ENCODE measurements around the gene ENTHD1. TPM values are rescaled to one million over a fixed set of nuclear protein-coding genes. Genes with fewer than 3 reads are reported as not detected.
"Not testable (repeated sequence)": the region's sequence is repeated elsewhere in the genome, so short reads cannot be mapped to it uniquely, and the experiment has no call there.

Gene ENTHD1
- total RNA-seq, 1 donor = not detected

DNA sequence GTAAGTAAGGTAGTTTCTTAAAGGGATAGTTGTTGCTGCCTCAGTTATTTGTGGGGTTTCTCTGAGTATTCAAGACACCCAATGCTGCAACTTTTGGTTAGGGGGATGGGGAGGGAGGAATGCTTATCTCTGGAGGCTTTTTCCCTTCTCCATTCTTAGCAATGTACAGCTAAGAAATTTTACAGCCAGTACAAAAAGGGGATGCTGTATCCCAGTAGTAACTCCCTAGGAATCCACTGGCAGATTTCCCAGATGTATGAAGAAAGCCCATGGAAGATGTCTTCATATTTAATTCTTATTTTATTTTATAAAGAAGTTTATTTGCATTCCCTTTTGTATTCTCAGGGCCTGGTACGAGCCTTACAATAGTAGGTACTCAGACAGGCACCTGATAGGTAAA, 154.8 kb downstream of the ENTHD1 start:
- TF ChIP-seq, protein P1, sequence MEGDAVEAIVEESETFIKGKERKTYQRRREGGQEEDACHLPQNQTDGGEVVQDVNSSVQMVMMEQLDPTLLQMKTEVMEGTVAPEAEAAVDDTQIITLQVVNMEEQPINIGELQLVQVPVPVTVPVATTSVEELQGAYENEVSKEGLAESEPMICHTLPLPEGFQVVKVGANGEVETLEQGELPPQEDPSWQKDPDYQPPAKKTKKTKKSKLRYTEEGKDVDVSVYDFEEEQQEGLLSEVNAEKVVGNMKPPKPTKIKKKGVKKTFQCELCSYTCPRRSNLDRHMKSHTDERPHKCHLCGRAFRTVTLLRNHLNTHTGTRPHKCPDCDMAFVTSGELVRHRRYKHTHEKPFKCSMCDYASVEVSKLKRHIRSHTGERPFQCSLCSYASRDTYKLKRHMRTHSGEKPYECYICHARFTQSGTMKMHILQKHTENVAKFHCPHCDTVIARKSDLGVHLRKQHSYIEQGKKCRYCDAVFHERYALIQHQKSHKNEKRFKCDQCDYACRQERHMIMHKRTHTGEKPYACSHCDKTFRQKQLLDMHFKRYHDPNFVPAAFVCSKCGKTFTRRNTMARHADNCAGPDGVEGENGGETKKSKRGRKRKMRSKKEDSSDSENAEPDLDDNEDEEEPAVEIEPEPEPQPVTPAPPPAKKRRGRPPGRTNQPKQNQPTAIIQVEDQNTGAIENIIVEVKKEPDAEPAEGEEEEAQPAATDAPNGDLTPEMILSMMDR (IDR thresholded peaks at IDR 0.05; ENCODE audit: insufficient read depth, low read length) = no peak
- DNase-seq (ENCODE audit: low read depth) = peak; percentile 63
- H3K4me3 ChIP-seq (ENCODE audit: low read depth, low read length) = no peak overlapping the region

DNA sequence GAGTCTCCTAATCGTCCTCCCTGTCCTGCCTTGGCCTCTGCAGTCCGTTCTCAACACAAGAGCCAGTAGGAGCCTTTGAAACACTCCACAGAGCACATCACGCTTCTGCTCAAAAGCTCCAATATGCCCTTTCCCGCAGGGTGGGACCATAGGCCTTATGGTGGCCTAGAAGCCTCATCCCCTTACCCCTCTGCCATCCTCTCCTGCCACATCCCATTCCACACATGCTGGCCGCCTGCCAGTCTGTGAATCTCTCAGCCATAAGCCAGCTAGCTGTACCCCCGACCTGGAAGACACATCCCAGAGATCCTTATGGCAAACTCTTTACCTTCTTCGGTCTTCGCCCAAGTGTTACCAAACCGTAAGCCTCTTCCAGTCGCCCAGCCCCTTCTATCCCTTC, 157.8 kb downstream of the ENTHD1 start:
- DNase-seq (ENCODE audit: low read depth) = no peak
- TF ChIP-seq, protein P1 (IDR thresholded peaks at IDR 0.05; ENCODE audit: insufficient read depth, low read length) = no peak
- no peak overlapping the region for H3K4me3 ChIP-seq (ENCODE audit: low read depth, low read length)

DNA sequence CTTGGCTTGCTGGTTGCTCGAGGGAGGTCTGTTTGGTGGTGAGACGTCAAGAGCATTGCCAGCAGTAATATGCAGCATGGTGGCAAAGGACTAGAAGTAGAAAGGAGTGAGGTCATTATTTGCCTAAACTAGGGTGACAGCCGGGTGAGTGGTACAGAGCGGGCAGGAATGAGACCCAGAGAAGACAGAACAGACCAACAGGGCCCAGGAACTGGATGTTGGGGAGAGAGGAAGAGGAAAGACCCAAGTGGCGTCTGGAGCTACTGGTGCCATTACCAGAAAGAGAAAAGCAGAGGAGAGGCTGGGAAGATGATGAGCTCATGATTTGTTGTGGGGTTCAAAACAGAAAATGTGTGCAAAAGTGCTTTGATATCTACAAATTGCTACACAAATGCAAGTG, 158.7 kb downstream of the ENTHD1 start:
- TF ChIP-seq, protein P1 (IDR thresholded peaks at IDR 0.05; ENCODE audit: insufficient read depth, low read length) = no peak
- no peak overlapping the region for H3K4me3 ChIP-seq (ENCODE audit: low read depth, low read length)
- no peak for DNase-seq (ENCODE audit: low read depth)

DNA sequence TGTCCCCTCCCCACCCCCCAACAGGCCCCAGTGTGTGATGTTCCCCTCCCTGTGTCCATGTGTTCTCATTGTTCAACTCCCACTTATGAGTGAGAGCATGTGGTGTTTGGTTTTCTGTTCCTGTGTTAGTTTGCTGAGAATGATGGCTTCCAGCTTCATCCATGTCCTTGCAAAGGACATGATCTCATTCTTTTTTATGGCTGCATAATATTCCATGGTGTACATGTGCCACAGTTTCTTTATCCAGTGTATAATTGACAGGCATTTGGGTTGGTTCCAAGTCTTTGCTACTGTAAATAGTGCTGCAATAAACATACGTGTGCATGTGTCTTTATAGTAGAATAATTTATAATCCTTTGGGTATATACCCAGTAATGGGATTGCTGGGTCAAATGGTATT, 159.5 kb downstream of the ENTHD1 start:
- not testable (repeated sequence) for DNase-seq (ENCODE audit: low read depth); H3K4me3 ChIP-seq (ENCODE audit: low read depth, low read length)

DNA sequence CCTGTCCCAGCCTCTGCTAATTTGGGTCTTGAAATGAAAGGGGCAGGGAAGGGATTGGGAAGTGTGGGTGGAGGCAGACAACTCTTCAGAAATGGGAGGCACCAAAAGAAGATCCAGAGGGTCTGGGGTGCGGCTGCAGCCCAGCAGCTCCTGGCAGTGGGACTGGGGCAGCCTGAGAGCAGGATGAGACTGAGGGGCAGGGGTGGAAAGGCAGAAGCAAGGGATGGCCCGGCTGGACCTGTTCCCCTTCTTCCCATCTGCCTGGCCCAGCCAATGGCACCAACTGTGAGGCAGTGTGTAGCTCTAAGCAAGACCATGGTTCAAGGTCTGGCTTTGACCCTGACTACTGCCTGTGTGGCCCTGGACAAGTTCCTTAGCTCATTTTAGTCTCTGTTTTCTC, 160.4 kb downstream of the ENTHD1 start:
- DNase-seq (ENCODE audit: low read depth) = no peak
- TF ChIP-seq, protein P1 (IDR thresholded peaks at IDR 0.05; ENCODE audit: insufficient read depth, low read length) = no peak
- H3K4me3 ChIP-seq (ENCODE audit: low read depth, low read length) = no peak overlapping the region

DNA sequence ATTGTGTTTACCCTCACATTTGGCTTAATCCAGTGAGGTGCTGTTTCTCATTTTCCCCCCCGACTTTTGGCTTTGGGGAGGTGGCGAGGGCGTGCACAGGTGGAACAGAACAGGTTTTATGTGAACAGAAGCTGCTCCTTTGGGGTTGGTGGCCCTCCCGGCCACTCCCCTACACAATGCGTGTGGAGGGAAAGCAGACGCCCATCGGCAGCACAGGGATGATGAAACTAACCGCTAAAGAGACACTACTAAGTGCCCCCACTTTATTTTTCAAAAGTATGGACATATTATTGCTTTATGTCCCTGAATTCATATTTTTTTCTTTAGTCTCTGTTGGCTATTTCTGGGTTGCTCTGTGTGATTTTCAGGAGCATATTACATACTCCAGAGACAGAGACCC, 160.9 kb downstream of the ENTHD1 start:
- DNase-seq (ENCODE audit: low read depth) = no peak
- TF ChIP-seq, protein P1 (IDR thresholded peaks at IDR 0.05; ENCODE audit: insufficient read depth, low read length) = no peak
- no peak overlapping the region for H3K4me3 ChIP-seq (ENCODE audit: low read depth, low read length)

DNA sequence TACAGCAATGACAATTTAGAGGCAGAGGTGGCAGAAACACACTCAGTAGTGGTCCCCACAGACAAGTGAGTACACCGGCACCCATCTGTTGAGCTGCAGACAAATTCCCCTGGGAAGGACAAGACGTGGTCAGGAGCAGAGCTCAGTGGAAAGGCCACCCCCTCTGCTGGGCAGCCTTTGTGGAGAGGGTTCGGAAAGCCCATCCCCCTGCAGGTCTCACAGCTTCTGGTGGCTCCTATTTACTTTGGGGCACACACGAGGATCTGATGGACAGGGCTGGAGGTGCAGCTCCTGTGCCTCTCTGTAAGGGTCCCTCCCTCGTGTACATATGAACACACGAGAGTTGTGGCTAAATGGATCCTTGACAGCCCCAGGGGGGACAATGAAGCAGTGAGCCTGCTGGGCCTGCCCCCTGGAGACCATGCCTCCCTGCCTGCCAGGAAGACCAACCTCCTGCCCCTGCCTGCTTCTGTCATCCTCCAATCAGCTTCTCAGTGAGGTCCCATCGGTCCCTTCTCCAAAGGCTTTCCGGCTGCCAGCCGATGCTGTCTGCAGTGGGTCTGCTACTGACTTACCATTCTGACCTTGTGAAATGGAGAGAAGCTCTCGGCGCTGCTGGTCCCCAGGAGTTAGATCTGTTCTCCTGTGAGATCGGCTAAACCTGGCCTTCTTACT, 161.5 kb downstream of the ENTHD1 start:
- no peak for DNase-seq (ENCODE audit: low read depth)
- no peak overlapping the region for H3K4me3 ChIP-seq (ENCODE audit: low read depth, low read length)
- TF ChIP-seq, protein P1 (IDR thresholded peaks at IDR 0.05; ENCODE audit: insufficient read depth, low read length) = no peak

Measured in fibroblast of the aortic adventitia (primary cell).